Panc1 (cell line): ENCODE measurements around the gene WRAP73.

Experiments
- POLR2AphosphoS5 ChIP-seq: IDR thresholded peaks from 2 replicates; pipeline ENCODE4 v1.6.1; 2012; ENCODE audit warnings: mild to moderate bottlenecking, low read depth, low read length, moderate library complexity
- TF ChIP-seq, protein P1 (sequence below): fragments of 450-650 bp; IDR thresholded peaks from 2 replicates; pipeline ENCODE4 v1.5.1; 2017; ENCODE audit warnings: mild to moderate bottlenecking
- TF ChIP-seq, protein P2 (sequence below), 2 experiments: IDR thresholded peaks; 2 replicates each; pipeline ENCODE4 v1.6.1; 2011 to 2012; ENCODE audit warnings: low read depth in 2 of 2, control low read depth in 1 of 2, low read length in 1 of 2, mild to moderate bottlenecking in 1 of 2, moderate library complexity in 1 of 2; ENCODE audit not compliant: insufficient read depth in 1 of 2

DNA sequence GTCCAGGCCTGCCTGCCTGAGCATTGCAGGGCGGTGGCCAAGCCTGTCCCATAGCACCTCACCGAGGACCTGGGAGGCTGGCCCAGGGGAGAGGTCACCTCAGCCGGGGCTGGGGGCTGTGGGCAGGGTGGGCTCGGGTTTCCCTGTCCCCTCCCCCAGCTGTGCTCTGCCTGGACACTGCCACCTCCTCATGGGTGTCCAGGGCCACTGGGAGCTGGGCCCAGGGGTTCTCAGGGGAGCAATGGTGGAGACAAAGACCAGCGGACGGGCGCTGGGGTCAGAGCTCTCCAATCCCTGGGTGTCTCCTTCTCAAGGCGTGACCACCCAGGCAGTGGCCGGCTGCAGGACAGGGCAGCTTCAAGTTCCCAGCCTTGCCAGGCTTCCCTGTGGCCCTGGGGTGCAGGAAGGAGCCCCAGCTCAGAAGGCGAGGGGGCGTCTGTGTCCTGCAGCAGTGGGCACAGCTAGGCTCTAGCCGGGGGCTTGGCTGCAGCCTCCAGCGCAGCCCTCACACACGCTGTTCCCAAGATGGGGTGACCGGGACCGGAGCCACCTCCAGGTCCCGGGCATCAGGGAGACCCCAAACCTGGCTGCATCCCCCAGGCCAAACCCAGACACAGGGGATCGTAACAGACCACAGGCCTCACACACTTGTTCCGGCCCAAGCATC lies 31.5 kb upstream of the WRAP73 start:
- TF ChIP-seq, protein P1, sequence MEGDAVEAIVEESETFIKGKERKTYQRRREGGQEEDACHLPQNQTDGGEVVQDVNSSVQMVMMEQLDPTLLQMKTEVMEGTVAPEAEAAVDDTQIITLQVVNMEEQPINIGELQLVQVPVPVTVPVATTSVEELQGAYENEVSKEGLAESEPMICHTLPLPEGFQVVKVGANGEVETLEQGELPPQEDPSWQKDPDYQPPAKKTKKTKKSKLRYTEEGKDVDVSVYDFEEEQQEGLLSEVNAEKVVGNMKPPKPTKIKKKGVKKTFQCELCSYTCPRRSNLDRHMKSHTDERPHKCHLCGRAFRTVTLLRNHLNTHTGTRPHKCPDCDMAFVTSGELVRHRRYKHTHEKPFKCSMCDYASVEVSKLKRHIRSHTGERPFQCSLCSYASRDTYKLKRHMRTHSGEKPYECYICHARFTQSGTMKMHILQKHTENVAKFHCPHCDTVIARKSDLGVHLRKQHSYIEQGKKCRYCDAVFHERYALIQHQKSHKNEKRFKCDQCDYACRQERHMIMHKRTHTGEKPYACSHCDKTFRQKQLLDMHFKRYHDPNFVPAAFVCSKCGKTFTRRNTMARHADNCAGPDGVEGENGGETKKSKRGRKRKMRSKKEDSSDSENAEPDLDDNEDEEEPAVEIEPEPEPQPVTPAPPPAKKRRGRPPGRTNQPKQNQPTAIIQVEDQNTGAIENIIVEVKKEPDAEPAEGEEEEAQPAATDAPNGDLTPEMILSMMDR, result no peak
- no peak for TF ChIP-seq POLR2AphosphoS5
- TF ChIP-seq, protein P2, sequence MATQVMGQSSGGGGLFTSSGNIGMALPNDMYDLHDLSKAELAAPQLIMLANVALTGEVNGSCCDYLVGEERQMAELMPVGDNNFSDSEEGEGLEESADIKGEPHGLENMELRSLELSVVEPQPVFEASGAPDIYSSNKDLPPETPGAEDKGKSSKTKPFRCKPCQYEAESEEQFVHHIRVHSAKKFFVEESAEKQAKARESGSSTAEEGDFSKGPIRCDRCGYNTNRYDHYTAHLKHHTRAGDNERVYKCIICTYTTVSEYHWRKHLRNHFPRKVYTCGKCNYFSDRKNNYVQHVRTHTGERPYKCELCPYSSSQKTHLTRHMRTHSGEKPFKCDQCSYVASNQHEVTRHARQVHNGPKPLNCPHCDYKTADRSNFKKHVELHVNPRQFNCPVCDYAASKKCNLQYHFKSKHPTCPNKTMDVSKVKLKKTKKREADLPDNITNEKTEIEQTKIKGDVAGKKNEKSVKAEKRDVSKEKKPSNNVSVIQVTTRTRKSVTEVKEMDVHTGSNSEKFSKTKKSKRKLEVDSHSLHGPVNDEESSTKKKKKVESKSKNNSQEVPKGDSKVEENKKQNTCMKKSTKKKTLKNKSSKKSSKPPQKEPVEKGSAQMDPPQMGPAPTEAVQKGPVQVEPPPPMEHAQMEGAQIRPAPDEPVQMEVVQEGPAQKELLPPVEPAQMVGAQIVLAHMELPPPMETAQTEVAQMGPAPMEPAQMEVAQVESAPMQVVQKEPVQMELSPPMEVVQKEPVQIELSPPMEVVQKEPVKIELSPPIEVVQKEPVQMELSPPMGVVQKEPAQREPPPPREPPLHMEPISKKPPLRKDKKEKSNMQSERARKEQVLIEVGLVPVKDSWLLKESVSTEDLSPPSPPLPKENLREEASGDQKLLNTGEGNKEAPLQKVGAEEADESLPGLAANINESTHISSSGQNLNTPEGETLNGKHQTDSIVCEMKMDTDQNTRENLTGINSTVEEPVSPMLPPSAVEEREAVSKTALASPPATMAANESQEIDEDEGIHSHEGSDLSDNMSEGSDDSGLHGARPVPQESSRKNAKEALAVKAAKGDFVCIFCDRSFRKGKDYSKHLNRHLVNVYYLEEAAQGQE (IDR thresholded peaks at IDR 0.05; ENCODE audit: insufficient read depth in 1 of 2, low read depth in 2 of 2, low read length in 1 of 2), result no peak
